NB4 (cell line): ENCODE measurements around the gene SETD5.

Experiments used
- DNase-seq: peaks from one replicate; pipeline ENCODE4 v3.0.0; 2010; ENCODE audit warnings: low read depth
- H3K4me3 ChIP-seq: one replicate; pipeline ENCODE4 v1.5.1; 2011; ENCODE audit warnings: mild to moderate bottlenecking, low read depth, low read length, moderate library complexity
- MYC ChIP-seq: IDR thresholded peaks from 2 replicates; pipeline ENCODE4 v1.6.1; 2011; ENCODE audit warnings: low read depth, low read length
- POLR2A ChIP-seq: IDR thresholded peaks from 2 replicates; pipeline ENCODE4 v1.6.1; 2011; ENCODE audit warnings: mild to moderate bottlenecking; ENCODE audit not compliant: insufficient read length; ENCODE audit errors: extremely low read depth
- TF ChIP-seq, protein P1 (sequence below): IDR thresholded peaks from 2 replicates; pipeline ENCODE4 v1.6.1; 2011; ENCODE audit warnings: low read depth, low read length
- TF ChIP-seq, protein P2 (sequence below): IDR thresholded peaks from one replicate; pipeline ENCODE4 v1.5.1; 2012; ENCODE audit warnings: low read depth, low read length

SETD5 gene, protein sequence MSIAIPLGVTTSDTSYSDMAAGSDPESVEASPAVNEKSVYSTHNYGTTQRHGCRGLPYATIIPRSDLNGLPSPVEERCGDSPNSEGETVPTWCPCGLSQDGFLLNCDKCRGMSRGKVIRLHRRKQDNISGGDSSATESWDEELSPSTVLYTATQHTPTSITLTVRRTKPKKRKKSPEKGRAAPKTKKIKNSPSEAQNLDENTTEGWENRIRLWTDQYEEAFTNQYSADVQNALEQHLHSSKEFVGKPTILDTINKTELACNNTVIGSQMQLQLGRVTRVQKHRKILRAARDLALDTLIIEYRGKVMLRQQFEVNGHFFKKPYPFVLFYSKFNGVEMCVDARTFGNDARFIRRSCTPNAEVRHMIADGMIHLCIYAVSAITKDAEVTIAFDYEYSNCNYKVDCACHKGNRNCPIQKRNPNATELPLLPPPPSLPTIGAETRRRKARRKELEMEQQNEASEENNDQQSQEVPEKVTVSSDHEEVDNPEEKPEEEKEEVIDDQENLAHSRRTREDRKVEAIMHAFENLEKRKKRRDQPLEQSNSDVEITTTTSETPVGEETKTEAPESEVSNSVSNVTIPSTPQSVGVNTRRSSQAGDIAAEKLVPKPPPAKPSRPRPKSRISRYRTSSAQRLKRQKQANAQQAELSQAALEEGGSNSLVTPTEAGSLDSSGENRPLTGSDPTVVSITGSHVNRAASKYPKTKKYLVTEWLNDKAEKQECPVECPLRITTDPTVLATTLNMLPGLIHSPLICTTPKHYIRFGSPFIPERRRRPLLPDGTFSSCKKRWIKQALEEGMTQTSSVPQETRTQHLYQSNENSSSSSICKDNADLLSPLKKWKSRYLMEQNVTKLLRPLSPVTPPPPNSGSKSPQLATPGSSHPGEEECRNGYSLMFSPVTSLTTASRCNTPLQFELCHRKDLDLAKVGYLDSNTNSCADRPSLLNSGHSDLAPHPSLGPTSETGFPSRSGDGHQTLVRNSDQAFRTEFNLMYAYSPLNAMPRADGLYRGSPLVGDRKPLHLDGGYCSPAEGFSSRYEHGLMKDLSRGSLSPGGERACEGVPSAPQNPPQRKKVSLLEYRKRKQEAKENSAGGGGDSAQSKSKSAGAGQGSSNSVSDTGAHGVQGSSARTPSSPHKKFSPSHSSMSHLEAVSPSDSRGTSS (N-terminal part only)

DNA sequence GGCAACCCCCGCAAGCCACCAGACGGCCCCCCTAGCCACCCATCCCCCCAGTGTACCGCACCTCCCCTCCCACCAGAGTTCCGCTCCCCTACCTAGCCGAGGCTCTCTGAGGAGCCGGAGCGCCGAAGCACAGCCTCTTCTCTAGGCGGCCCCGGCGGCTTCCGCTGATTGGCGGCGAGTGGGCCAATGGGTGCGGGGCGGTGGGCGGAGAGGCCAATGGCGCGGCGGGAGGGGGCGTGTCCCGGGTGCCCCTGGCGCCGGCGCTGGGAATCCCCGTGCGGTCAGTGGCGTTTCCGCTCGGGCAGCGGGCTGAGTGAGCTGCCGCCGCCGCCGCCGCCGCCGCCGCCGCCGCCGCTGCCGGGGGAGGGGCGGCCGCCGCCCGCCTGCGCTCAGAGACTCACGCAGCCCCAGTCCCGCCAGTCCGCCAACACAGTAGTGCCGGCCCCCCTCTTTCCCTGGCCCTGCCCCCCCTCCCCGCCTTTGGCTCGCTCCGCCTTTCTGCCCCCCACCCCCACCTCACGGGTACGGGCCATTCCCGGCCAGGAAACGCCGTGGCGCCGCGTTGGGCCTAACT is at the start of gene SETD5:
Gene SETD5 (plus strand): TSS at position 284 of the 574 bp plus-strand sequence. CDS start 31,324 bp downstream, outside the sequence.
- TF ChIP-seq POLR2A (peak; percentile 94), MYC (no peak; the same call in 1 of the 2 replicates)
- peak; percentile 96 for DNase-seq
- H3K4me3 ChIP-seq, result peak within 1 kb of the TSS; percentile 96

DNA sequence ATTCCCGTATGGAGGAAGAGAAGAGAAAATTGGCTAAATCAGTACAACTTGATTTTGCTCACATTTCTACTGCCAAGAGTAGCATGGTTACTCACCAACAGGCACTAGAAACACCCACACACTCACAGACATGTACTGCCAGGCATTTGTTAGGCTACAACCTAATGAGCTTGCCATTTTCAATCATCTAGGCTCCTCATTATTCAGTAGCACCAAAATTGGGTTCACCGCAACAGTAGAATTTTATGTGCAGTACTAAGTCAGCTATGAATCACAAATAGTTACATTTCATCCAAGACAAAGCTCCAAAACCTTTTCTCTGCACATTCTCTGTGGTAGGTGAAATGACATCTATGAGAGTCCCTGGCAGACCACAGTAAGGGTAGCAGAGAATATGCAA is 49.5 kb upstream of the SETD5 start:
- no peak overlapping the region for H3K4me3 ChIP-seq

DNA sequence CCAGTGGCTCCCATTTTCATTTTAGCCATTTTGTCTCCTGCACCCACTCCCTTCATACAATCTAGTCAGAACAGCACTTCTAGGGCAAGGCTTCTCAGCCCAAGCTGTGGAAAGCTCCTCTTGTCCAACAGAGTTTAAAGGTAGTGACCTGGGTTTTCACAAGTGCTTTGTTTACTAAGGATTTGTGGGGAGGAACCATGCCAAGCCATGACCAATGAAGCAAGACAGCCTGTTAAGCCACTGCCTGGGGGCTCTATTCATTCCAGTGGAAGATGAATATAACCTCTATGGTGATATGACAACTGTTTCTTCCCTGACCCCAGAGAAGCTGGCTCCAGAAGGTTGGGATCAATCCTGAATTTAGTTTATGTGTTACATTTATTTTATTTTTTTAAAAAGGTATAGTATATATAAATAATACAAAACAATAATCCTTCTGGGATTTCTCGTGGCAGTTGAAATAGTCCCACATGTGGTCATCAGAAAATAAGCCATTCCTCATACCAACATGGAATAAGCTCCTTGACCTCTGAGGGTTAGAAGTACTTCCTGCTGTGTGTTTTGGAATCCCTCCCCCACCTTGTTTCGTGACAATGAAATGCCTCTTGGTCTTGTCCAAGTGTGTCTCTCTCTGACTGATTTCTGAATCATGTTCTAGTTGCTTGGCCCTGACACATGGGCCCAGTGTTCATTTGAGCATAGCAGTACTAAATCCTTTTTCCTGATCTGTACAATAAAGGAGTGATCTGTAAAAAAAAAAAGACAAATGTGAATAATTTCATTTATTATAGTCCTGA is 47.9 kb upstream of the SETD5 start:
- DNase-seq, result peak; percentile 43
- H3K4me3 ChIP-seq, result no peak overlapping the region
- TF ChIP-seq MYC (no peak), POLR2A (no peak)
- TF ChIP-seq, protein P1, sequence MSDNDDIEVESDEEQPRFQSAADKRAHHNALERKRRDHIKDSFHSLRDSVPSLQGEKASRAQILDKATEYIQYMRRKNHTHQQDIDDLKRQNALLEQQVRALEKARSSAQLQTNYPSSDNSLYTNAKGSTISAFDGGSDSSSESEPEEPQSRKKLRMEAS, result no peak
- TF ChIP-seq, protein P2, sequence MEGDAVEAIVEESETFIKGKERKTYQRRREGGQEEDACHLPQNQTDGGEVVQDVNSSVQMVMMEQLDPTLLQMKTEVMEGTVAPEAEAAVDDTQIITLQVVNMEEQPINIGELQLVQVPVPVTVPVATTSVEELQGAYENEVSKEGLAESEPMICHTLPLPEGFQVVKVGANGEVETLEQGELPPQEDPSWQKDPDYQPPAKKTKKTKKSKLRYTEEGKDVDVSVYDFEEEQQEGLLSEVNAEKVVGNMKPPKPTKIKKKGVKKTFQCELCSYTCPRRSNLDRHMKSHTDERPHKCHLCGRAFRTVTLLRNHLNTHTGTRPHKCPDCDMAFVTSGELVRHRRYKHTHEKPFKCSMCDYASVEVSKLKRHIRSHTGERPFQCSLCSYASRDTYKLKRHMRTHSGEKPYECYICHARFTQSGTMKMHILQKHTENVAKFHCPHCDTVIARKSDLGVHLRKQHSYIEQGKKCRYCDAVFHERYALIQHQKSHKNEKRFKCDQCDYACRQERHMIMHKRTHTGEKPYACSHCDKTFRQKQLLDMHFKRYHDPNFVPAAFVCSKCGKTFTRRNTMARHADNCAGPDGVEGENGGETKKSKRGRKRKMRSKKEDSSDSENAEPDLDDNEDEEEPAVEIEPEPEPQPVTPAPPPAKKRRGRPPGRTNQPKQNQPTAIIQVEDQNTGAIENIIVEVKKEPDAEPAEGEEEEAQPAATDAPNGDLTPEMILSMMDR, result no peak

More for the DNA sequence above, 49.5 kb upstream of the SETD5 start:
- DNase-seq, result no peak
- TF ChIP-seq MYC (no peak), POLR2A (no peak)
- TF ChIP-seq, protein P1, result no peak
- TF ChIP-seq, protein P2, result no peak

DNA sequence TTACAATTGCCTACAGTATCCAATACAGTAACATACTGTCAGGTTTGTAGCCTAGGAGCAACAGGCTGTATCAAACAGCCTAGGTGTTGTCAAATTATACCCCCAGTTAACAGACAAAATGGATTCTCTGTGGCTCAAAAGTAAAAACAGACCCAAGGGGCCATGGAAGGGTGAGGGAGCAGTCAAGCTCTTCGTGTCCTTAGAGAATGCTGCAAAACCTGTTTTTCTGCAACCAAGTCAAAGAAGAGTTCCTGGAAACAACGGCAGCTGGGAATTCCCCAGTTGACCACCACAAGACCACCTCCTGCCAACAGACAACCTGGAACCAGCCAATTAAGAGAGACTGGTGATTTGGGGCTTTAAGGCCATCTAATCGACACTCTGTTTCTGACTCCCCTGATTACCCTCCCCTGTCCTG is 45.7 kb upstream of the SETD5 start:
- DNase-seq, result no peak
- H3K4me3 ChIP-seq, result no peak overlapping the region

More for the DNA sequence above, 45.7 kb upstream of the SETD5 start:
- TF ChIP-seq MYC (no peak), POLR2A (no peak)
- TF ChIP-seq, protein P1, result no peak
- TF ChIP-seq, protein P2, result no peak
